Endothelial cell (in vitro differentiated cells): Measurements from ENCODE around the gene CNOT2. TPM values are rescaled to one million over a fixed set of nuclear protein-coding genes. Genes with fewer than 3 reads are reported as not detected.

ENCODE experiments used
- DNase-seq: peaks from one replicate; pipeline ENCODE4 v3.0.0; 2021; ENCODE audit warnings: low spot score
- H3K27ac Mint-ChIP-seq: one replicate; pipeline ENCODE4 v1.8.0; 2021; ENCODE audit warnings: mixed read lengths, inconsistent platforms; ENCODE audit not compliant: unreplicated experiment
- H3K27me3 Mint-ChIP-seq: one replicate; pipeline ENCODE4 v1.8.0; 2021; ENCODE audit warnings: mild to moderate bottlenecking, moderate library complexity, mixed read lengths, inconsistent platforms; ENCODE audit not compliant: unreplicated experiment
- H3K36me3 Mint-ChIP-seq: one replicate; pipeline ENCODE4 v1.8.0; 2021; ENCODE audit warnings: mild to moderate bottlenecking, low read depth, mixed read lengths, inconsistent platforms; ENCODE audit not compliant: unreplicated experiment
- H3K4me1 Mint-ChIP-seq: one replicate; pipeline ENCODE4 v1.8.0; 2021; ENCODE audit warnings: mild to moderate bottlenecking, mixed read lengths, inconsistent platforms; ENCODE audit not compliant: unreplicated experiment
- H3K4me3 Mint-ChIP-seq: one replicate; pipeline ENCODE4 v1.8.0; 2021; ENCODE audit warnings: mild to moderate bottlenecking, mixed read lengths, inconsistent platforms; ENCODE audit not compliant: unreplicated experiment
- H3K9me3 Mint-ChIP-seq: one replicate; pipeline ENCODE4 v1.8.0; 2021; ENCODE audit warnings: mixed read lengths, inconsistent platforms; ENCODE audit not compliant: unreplicated experiment
- CTCF ChIP-seq: fragments of 200-600 bp; sonication (generic); IDR thresholded peaks from one replicate; pipeline ENCODE4 v1.5.0; 2021; ENCODE audit warnings: antibody characterized with exemption; ENCODE audit not compliant: unreplicated experiment
- total RNA-seq: library from RNA; stranded (reverse); fragmentation: NEBNext Ultra II Directional; extraction: Animal tissue kit (Norgen Biotek cat#: 25700); gene quantifications from one replicate; pipeline ENCODE4 v1.2.1, GENCODE V29; 2021; ENCODE audit not compliant: unreplicated experiment

Gene CNOT2
- total RNA-seq, 1 donor from 2014 or later: 136 TPM

DNA sequence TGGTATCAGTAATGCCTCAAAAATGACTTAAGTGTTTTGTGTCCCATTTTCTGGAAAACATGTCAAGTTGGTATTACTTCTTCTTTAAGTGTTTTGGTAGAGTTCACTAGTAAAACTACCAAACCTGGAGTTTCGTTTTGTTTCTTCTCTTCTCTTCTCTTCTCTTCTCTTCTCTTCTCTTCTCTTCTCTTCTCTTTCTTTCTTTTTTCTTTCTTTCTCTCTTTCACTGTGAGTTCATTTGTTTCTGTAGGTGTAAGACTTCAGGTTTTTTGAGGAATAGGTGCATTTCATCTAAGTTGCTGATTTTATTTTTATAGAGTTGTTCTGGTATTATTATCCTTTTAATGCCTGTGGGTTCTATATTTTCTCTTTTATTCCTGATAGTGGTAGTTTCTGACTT, 21.9 kb downstream of the CNOT2 start:
- DNase-seq: no peak
- Mint-ChIP-seq H3K4me3 (no peak overlapping the region), H3K9me3 (no peaks in the 10 kb centered on the region), H3K27me3 (no peaks in the 10 kb centered on the region), H3K4me1 (peaks cover 27% of the 10 kb centered on the region), H3K27ac (no peak overlapping the region), H3K36me3 (no peaks in the 10 kb centered on the region)
- TF ChIP-seq CTCF: no peak

DNA sequence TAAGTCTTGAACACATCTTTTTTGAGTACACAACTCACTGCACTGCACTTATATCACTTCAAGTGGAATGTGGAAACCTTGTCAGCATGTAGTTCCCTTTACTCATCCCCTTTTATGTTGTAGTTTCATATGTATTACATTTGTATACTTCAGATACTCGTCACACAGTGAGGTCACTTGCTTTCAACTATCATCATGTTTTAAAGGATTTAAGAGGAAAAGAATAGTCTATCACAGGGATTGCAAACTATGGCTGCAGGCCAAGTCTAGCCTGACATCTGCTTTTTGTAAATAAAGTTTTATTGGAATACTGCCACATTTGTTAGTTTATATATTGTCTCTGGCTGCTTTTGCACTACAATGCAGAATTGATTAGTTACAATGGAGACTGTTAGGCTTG, 24.3 kb downstream of the CNOT2 start:
- Mint-ChIP-seq H3K9me3 (no peaks in the 10 kb centered on the region), H3K27me3 (no peaks in the 10 kb centered on the region)

DNA sequence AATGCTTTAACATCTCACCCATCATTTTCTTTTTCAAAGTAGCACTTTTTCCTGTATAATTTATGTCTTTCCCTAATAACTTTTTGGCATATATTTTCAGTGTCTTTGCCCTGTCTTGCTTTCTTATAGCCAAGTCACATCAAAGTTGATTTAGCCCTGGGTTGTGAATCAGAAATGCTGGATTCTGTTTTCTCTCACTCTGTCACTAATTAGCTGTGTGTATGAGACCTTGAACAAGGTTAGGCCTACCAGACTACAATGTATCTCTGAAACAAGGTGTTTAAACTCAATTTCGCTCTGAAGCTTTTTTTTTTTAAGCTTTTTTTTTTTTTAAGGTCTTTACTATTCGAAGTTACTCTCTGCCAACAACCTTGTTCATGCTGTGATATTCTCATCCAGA, 25.7 kb downstream of the CNOT2 start:
- H3K9me3 Mint-ChIP-seq: no peaks in the 10 kb centered on the region
- no peak overlapping the region for H3K27ac Mint-ChIP-seq
- no peak for DNase-seq
- TF ChIP-seq CTCF: no peak
- no peaks in the 10 kb centered on the region for H3K36me3 Mint-ChIP-seq
- peaks cover 30% of the 10 kb centered on the region for H3K4me1 Mint-ChIP-seq
- H3K4me3 Mint-ChIP-seq: no peak overlapping the region
- peaks cover 2% of the 10 kb centered on the region for H3K27me3 Mint-ChIP-seq

More for the DNA sequence above, 24.3 kb downstream of the CNOT2 start:
- no peak for DNase-seq
- no peak overlapping the region for H3K27ac Mint-ChIP-seq
- no peaks in the 10 kb centered on the region for H3K36me3 Mint-ChIP-seq
- H3K4me1 Mint-ChIP-seq: peaks cover 33% of the 10 kb centered on the region
- TF ChIP-seq CTCF: no peak
- no peak overlapping the region for H3K4me3 Mint-ChIP-seq

GRCh38 chr12:70270108-70270507, 26.9 kb downstream of the CNOT2 start:
- H3K27me3 Mint-ChIP-seq: peaks cover 2% of the 10 kb centered on the region

DNA sequence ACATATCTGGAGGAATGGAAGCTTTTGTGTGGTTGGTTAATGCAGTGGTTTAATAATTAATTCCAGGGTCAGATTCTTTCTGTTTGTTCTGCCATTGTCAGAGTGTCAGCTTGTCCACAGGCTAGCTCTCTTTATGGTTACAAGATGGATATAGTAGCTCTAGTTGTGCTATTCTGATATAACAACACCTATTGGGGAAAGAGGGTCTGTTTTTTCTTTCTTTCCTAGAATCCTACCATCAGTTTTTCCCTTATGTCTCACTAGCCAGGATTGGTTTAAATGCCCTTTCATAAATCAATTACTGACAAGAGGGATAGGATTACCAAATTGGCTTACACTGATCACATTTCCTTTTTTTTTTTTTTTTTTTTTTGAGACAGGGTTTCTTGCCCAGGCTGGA, 27.8 kb downstream of the CNOT2 start:
- Mint-ChIP-seq H3K36me3 (no peaks in the 10 kb centered on the region), H3K4me1 (peaks cover 35% of the 10 kb centered on the region), H3K4me3 (no peak overlapping the region), H3K27ac (peak overlapping the region; percentile 11), H3K27me3 (peaks cover 2% of the 10 kb centered on the region), H3K9me3 (no peaks in the 10 kb centered on the region)
- DNase-seq: no peak
- no peak for TF ChIP-seq CTCF

More at GRCh38 chr12:70270108-70270507, 26.9 kb downstream of the CNOT2 start:
- Mint-ChIP-seq H3K9me3 (no peaks in the 10 kb centered on the region), H3K27ac (no peak overlapping the region), H3K4me1 (peaks cover 33% of the 10 kb centered on the region), H3K36me3 (no peaks in the 10 kb centered on the region), H3K4me3 (no peak overlapping the region)
- DNase-seq: no peak
- TF ChIP-seq CTCF: no peak
